ENCODE measurements around the gene PHLPP1.
"Not testable (repeated sequence)": the region's sequence is repeated elsewhere in the genome, so short reads cannot be mapped to it uniquely, and the experiment has no call there.

Gene PHLPP1

GRCh38 chr18:62809445-62809844 lies 94.1 kb downstream of the PHLPP1 start:
- not testable (repeated sequence) for DNase-seq (ENCODE audit: low read depth in 2 of 2)

- DNase-seq (ENCODE audit: low read depth in 2 of 2) = no peak
Measured at GRCh38 chr18:62809900-62810299, 94.6 kb downstream of the PHLPP1 start.

- no peak for DNase-seq (ENCODE audit: low read depth in 2 of 2)
Measured at GRCh38 chr18:62810682-62811081, 95.3 kb downstream of the PHLPP1 start.

- DNase-seq (ENCODE audit: low read depth in 2 of 2) = no peak
Measured at GRCh38 chr18:62811674-62812073, 96.3 kb downstream of the PHLPP1 start.

- DNase-seq (ENCODE audit: low read depth in 2 of 2) = no peak
Measured at GRCh38 chr18:62812242-62812641, 96.9 kb downstream of the PHLPP1 start.

- DNase-seq (ENCODE audit: low read depth in 2 of 2) = no peak
Measured at GRCh38 chr18:62812876-62813275, 97.5 kb downstream of the PHLPP1 start.

- DNase-seq (ENCODE audit: low read depth in 2 of 2) = no peak
Measured at GRCh38 chr18:62814132-62814759, 98.9 kb downstream of the PHLPP1 start.

- no peak for DNase-seq (ENCODE audit: low read depth in 2 of 2)
Measured at GRCh38 chr18:62825382-62825781, 110.0 kb downstream of the PHLPP1 start.

GRCh38 chr18:62827397-62827796 lies 112.1 kb downstream of the PHLPP1 start:
- DNase-seq (ENCODE audit: low read depth in 2 of 2) = no peak

- DNase-seq (ENCODE audit: low read depth in 2 of 2) = no peak
Measured at GRCh38 chr18:62828091-62828640, 112.8 kb downstream of the PHLPP1 start.

GRCh38 chr18:62828852-62829251 lies 113.5 kb downstream of the PHLPP1 start:
- DNase-seq (ENCODE audit: low read depth in 2 of 2) = no peak

- no peak for DNase-seq (ENCODE audit: low read depth in 2 of 2)
Measured at GRCh38 chr18:62829936-62830335, 114.6 kb downstream of the PHLPP1 start.

GRCh38 chr18:62832282-62832681 lies 116.9 kb downstream of the PHLPP1 start:
- no peak for DNase-seq (ENCODE audit: low read depth in 2 of 2)

- no peak for DNase-seq (ENCODE audit: low read depth in 2 of 2)
Measured at GRCh38 chr18:62833494-62833893, 118.2 kb downstream of the PHLPP1 start.

GRCh38 chr18:62834715-62835114 lies 119.4 kb downstream of the PHLPP1 start:
- DNase-seq (ENCODE audit: low read depth in 2 of 2) = no peak

GRCh38 chr18:62837011-62837410 lies 121.7 kb downstream of the PHLPP1 start:
- DNase-seq (ENCODE audit: low read depth in 2 of 2) = no peak

GRCh38 chr18:62838475-62839098 lies 123.2 kb downstream of the PHLPP1 start:
- no peak for DNase-seq (ENCODE audit: low read depth in 2 of 2)

GRCh38 chr18:62839874-62840713 lies 124.8 kb downstream of the PHLPP1 start:
- DNase-seq (ENCODE audit: low read depth in 2 of 2) = no peak

- no peak for DNase-seq (ENCODE audit: low read depth in 2 of 2)
Measured at GRCh38 chr18:62841405-62841804, 126.1 kb downstream of the PHLPP1 start.

- DNase-seq (ENCODE audit: low read depth in 2 of 2) = no peak
Measured at GRCh38 chr18:62842898-62843297, 127.6 kb downstream of the PHLPP1 start.

GRCh38 chr18:62844850-62845643 lies 129.7 kb downstream of the PHLPP1 start:
- no peak for DNase-seq (ENCODE audit: low read depth in 2 of 2)

GRCh38 chr18:62846313-62846712 lies 131.0 kb downstream of the PHLPP1 start:
- DNase-seq (ENCODE audit: low read depth in 2 of 2) = no peak

All from stimulated activated CD4-positive, alpha-beta T cell treated with anti-CD3 and anti-CD28 coated beads, Interleukin-1b, Interleukin-23, amount 100 ng/mL, for 1 hour (primary cell).